ENCODE data around the gene PHKA1.
"Not testable (repeated sequence)": the region's sequence is repeated elsewhere in the genome, so short reads cannot be mapped to it uniquely, and the experiment has no call there.

The PHKA1 gene
- total RNA-seq = 0.58 to 9.8 (median 1.6) reads per million in 3 experiments

GRCh38 chrX:72713599-72714477 is at the start of gene PHKA1:
PHKA1 (minus strand) TSS chrX:72714306; CDS start chrX:72713880, 426 bp downstream.
- DNase-seq = not testable (repeated sequence)

DNA sequence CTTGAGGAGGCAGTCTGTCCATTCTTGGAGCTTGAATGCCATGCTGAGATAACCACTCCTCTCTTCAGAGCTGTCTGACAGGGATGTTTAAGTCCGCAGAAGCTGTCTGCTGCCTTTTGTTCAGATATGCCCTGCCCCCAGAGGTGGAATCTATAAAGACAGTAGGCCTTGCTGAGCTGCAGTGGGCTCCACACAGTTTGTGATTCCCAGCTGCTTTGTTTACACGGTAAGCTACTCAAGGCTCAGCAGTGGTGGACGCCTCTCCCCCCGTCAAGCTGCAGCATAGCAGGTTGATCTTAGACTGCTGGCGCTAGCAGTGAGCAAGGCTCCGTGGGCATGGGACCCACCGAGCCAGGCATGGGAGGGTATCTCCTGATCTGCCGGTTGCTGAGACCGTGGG is 46.3 kb upstream of the PHKA1 start:
- DNase-seq = not testable (repeated sequence)

- DNase-seq = not testable (repeated sequence)
These were observed 34.4 kb upstream of the PHKA1 start for GRCh38 chrX:72748545-72748944.

DNA sequence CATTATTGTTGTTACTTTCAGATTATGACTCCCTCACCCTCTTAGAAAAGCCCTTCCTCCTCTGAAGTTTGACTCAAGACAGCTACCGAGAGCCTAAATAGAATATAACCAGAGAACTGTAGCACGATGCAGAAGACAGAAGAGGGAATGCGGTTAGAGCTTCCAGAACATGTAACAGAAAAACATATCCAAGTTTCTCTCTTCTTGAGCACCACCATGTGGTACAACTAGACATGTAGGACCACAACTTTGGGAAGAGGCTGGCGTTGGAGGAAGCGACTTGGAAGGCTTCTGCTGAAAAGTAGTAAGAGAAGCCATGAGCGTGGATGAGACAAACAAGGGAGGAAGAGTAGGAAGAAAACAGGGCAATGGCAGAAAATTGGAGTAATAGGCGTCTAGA is 31.4 kb upstream of the PHKA1 start:
- not testable (repeated sequence) for DNase-seq

- DNase-seq = no peak
These were observed 21.5 kb upstream of the PHKA1 start for GRCh38 chrX:72735561-72735960.

- not testable (repeated sequence) for DNase-seq
These were observed 19.5 kb upstream of the PHKA1 start for GRCh38 chrX:72733636-72734035.

DNA sequence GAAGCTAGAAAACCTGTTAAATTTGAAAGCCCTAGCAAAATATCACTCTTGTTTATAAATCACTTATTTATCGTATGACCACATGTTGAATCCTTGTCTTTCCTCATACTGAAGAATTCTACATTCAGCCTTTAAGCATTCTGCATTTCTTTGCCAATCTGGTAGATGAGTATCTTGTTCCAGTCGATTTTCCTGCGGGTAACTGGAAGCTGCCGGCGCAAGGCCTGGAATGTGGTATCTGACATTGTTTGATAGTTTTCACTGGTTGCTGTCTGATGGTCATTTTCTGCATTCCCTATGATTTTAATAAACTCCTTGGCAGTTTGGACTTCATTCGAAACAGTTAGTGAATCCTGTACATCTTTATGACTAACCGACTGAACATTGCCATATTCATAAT is 13.7 kb upstream of the PHKA1 start:
- no peak for DNase-seq

DNA sequence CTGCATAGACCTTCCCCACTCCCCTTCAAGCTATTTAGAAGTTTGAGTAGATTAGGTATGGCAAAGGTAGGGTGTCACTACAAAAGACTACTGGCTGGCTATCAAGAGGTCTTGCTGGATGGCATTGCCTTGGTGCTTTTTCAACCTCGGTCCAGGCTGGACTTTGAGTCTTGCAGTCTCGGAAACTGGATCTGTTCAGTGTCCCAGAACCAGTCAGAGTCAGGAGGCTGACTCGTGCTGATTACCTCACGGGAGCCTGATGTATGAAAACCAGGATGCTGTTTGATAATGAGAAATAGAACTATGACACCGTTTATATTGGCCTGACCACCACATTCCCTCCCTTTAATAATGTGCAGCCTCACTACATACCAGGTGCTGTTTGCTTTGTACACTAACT is 2.7 kb upstream of the PHKA1 start:
- DNase-seq = no peak

DNA sequence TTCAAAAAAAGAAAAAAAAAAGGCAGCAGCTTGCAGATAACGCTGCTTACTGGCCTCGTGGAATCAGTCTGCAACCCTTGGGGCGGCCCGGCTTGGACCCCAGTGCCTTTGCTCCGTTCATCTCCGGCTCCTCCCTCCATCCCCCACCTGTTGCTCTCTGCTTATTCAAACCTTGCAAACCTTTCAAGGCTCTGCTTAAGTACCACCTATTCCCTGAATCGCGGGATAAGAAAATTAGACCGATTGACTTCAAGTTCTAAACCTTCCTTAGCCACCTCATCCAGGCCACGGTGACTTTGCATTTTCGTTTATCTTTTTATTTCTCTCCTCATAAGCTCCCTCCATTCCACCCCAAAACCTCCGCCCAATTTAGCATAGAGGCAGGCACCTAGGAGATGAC is 1.4 kb upstream of the PHKA1 start:
- no peak for DNase-seq

DNA sequence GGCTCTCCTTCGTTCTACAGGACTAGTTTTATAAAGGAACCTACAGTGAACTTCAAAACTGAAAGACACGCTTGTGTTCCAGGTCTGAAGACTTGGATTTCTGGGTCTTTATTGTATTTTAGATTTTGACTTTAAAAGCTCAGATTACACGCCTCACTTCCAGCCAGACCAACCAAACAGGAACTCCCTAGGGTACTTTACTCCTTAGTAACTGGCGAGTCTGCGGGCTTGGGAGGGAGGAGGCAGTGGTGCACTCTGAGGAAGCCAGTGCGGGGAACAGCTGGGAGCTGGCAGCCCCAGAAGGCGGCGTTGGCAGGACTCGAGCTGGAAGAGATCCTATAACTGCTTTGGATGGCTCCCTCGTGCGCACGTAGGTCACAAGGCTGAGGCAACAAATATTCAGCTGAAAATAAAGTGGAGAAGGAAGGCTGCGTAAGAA is 391 bp upstream of the PHKA1 start:
- no peak for DNase-seq

DNA sequence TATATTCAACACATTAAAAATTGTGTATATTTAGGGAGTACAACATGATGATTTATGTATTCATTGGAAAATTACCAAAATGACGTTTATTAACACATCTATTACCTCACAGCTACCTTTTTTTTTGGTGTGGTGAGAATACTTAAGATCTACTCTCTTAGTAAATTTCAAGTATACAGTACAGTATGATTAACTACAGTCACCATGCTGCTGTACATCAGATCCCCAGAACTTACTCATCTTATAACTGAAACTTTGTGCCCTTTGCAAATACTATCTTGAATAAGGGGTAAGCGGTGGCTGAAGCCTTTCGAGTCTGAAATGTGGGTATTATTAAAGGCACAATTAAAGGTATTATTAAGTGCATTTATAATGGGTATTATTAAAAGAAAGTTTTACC is 976 bp downstream of the PHKA1 start:
- no peak for DNase-seq

DNA sequence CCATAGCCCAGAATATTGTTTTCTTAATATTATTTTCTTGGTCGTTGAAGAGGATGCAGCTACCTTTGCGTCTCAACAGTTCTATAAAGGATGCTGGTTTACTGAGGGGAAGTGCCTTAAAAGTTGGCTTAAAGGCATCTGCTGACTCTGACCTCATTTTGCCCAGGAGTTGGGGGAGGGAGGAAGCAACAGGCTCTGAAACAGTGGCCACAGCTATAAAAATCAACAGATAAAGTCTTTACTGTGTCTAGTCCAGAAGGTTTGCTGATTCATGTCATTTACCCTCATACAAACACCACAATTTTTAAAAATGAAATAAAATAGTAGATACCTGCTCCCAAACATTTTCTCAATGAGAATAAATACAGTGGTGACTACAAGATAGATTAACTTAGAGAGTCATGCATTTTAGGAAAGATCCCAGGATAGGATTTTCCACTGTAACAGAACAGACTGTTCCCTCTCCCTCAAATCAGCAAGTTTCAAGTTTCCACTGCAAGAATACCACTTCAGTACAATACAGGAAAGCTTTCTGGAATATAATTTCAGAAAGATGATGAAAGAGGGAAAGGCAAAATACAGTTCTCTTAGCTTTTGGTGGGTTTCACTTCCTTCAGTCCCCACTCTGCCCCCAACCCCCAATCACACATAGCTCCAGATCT is 1.9 kb downstream of the PHKA1 start:
- DNase-seq = no peak

- DNase-seq = no peak
These were observed 8.3 kb downstream of the PHKA1 start for GRCh38 chrX:72705814-72706213.

- DNase-seq = no peak
These were observed 9.0 kb downstream of the PHKA1 start for GRCh38 chrX:72705111-72705510.

DNA sequence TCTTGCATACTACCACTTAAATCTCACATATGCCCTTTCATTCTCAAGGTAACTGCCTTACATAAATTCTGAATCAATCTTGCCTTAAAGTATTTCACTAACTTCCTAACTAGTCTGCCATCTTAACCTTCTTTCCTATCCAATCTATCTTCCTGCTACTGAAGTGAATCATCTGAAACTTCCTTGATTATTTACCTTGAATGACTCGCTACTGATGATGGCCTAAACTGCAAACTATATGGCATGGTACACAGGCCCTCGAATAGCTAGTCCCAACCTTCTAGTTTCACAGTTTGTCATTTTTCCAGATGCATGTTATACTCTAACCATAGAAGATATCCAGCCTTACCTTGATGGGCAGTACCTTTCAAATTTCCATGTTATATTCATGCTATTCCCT is 19.9 kb downstream of the PHKA1 start:
- no peak for DNase-seq

DNA sequence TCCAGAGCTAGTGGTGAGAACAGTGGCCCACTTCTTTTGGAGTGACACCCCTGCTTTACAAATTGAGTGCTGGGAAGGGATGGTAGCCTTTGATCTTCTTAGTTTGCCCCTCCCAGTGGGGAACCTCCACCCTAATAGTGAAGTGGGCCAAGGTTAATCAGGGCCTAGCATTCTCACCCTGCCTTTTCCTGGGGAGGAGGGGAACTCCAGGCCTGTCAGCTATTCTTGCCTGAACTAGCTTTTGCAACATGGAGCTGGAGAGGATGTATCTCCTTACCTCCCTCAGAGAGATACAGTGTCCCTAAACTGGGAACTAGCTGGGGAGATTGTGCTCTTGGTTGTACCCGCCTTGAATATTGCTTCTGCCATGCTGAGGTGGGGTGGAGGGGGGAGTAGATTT is 20.6 kb downstream of the PHKA1 start:
- DNase-seq = no peak

DNA sequence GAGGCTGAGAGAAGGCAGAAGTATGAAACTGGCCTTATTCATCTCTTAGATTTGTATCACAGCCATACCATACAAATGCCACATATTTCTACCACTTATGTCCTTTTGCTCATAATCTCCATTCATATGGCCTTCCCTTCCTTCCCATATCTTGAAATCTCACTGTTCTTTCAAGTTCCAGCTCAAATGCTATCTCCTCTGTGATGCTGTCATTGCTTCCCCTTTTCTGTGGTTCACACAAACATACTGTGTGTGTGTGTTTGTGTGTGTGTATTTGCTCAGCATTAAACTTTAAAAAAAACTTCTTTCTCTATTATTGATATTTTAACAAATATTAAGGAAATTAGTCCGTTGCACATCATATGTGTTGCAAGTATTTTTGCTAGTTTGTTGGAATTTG is 26.7 kb downstream of the PHKA1 start:
- DNase-seq = no peak

GRCh38 chrX:72685810-72686456 is 28.2 kb downstream of the PHKA1 start:
- no peak for DNase-seq

DNA sequence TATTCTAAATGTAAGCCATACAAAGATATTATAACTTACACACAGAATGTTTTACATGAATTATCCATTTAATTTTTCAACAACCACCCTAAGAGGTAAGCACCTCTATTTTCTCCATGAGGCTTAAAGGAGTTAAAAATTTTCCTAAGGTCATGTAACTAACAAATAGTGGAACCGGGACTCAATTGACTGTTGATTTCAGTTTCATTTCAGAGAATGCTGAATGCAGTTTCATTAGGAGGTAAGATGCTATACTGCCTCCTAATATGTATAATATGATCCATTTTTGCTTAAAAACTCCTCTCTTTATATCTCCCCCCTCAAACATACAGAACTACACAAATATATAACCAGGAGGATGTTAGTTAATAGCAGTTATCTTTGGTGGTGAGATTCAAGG is 29.1 kb downstream of the PHKA1 start:
- no peak for DNase-seq

GRCh38 chrX:72683631-72684030 is 30.5 kb downstream of the PHKA1 start:
- no peak for DNase-seq

GRCh38 chrX:72676465-72676864 is 37.6 kb downstream of the PHKA1 start:
- DNase-seq = no peak

DNA sequence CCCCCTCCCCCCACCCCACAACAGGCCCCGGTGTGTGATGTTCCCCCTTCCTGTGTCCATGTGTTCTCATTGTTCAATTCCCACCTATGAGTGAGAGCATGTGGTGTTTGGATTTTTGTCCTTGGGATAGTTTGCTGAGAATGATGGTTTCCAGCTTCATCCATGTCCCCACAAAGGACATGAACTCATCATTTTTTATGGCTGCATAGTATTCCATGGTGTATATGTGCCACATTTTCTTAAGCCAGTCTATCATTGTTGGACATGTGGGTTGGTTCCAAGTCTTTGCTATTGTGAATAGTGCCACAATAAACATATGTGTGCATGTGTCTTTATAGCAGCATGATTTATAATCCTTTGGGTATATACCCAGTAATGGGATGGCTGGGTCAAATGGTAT is 40.2 kb downstream of the PHKA1 start:
- DNase-seq = not testable (repeated sequence)

GRCh38 chrX:72669508-72669907 is 44.6 kb downstream of the PHKA1 start:
- not testable (repeated sequence) for DNase-seq

DNA sequence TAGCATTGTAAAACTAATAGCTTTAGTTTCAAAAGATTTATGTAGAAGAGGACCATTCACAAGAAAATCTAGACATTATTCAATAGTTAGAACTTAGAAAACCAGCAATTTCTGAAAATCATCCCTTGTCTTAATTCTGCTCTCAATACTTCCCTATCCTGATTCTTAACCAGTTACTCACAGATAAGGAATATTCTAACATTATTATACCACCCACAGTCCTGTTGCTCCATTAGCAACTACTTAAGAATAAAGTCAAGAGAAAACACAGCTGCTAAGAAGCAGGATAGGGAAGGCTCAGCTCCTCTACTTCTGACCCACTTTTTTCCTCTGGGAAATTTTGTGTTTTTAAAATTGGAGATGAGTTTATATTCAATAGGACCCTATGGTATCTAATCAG is 47.7 kb downstream of the PHKA1 start:
- no peak for DNase-seq
